ENCODE results near the gene WDR18. TPM values are rescaled to one million over a fixed set of nuclear protein-coding genes. Genes with fewer than 3 reads are reported as not detected.

The WDR18 gene
- total and polyA plus RNA-seq, 7 donors, result 14.3 to 65.8 (median 30.7) TPM

- WGBS, 2 donors, result 94% methylated on average over 17 of the region's 17 CpGs
- no peak for DNase-seq
- Histone ChIP-seq H3K4me1 (no peaks in the 10 kb centered on the region), H3K27me3 (no peaks in the 10 kb centered on the region), H3K27ac (no peak overlapping the region), H3K4me3 (no peak overlapping the region), H3K36me3 (peaks cover 6 to 69% (median 40%) of the 10 kb centered on the region in 4 donors), H3K9me3 (peaks cover 0 to 7% (median 5%) of the 10 kb centered on the region in 4 donors)
- TF ChIP-seq POLR2AphosphoS5 (IDR thresholded peaks at IDR 0.05) (no peak), POLR2A (IDR thresholded peaks at IDR 0.05) (no peak), EP300 (IDR thresholded peaks at IDR 0.05) (no peak), CTCF (IDR thresholded peaks at IDR 0.05) (no peak)
- intact Hi-C loops (cut with DNase I), result no loop called here
These were observed 17.6 kb upstream of the WDR18 start for GRCh38 chr19:966485-967088.

GRCh38 chr19:970695-971094 lies 13.4 kb upstream of the WDR18 start:
- Histone ChIP-seq H3K9me3 (peaks cover 0 to 7% (median 5%) of the 10 kb centered on the region in 4 donors), H3K27ac (no peak overlapping the region), H3K27me3 (no peaks in the 10 kb centered on the region), H3K36me3 (peaks cover 6 to 60% (median 38%) of the 10 kb centered on the region in 4 donors), H3K4me3 (no peak overlapping the region), H3K4me1 (no peaks in the 10 kb centered on the region)
- WGBS, 2 donors, result 96 to 97% methylated on average over 14 of the region's 14 CpGs
- no peak for TF ChIP-seq POLR2A (IDR thresholded peaks at IDR 0.05)
- no peak for TF ChIP-seq EP300 (IDR thresholded peaks at IDR 0.05)
- peak in 1 of 4 experiments; percentile 33 for TF ChIP-seq CTCF (IDR thresholded peaks at IDR 0.05)
- TF ChIP-seq POLR2AphosphoS5 (IDR thresholded peaks at IDR 0.05), result no peak
- intact Hi-C loops (cut with DNase I), result no loop called here
- DNase-seq, result no peak

GRCh38 chr19:971795-972194 lies 12.3 kb upstream of the WDR18 start:
- 96% methylated on average over 24 of the region's 24 CpGs for WGBS, 2 donors
- intact Hi-C loops (cut with DNase I), result no loop called here
- H3K27me3 ChIP-seq, result no peaks in the 10 kb centered on the region
- DNase-seq, result no peak
- peaks cover 6 to 51% (median 33%) of the 10 kb centered on the region in 4 donors for H3K36me3 ChIP-seq
- peaks cover 0 to 7% (median 5%) of the 10 kb centered on the region in 4 donors for H3K9me3 ChIP-seq
- TF ChIP-seq POLR2AphosphoS5 (IDR thresholded peaks at IDR 0.05), result no peak
- H3K4me1 ChIP-seq, result no peaks in the 10 kb centered on the region
- no peak overlapping the region for H3K27ac ChIP-seq
- H3K4me3 ChIP-seq, result no peak overlapping the region

- Histone ChIP-seq H3K36me3 (peaks cover 6 to 46% (median 29%) of the 10 kb centered on the region in 4 donors), H3K9me3 (peaks cover 0 to 7% (median 5%) of the 10 kb centered on the region in 4 donors), H3K4me3 (no peak overlapping the region), H3K27me3 (no peaks in the 10 kb centered on the region), H3K27ac (no peak overlapping the region), H3K4me1 (no peaks in the 10 kb centered on the region)
- intact Hi-C loops (cut with DNase I), result no loop called here
- TF ChIP-seq CTCF (IDR thresholded peaks at IDR 0.05) (no peak), POLR2AphosphoS5 (IDR thresholded peaks at IDR 0.05) (no peak)
- 96 to 98% methylated on average over 6 of the region's 6 CpGs for WGBS, 2 donors
- no peak for DNase-seq
These were observed 11.9 kb upstream of the WDR18 start for GRCh38 chr19:972281-972680.

GRCh38 chr19:973726-974563 lies 10.2 kb upstream of the WDR18 start:
- no peak for TF ChIP-seq EP300 (IDR thresholded peaks at IDR 0.05)
- no peak for TF ChIP-seq CTCF (IDR thresholded peaks at IDR 0.05)
- TF ChIP-seq POLR2A (IDR thresholded peaks at IDR 0.05), result no peak
- no peak for TF ChIP-seq POLR2AphosphoS5 (IDR thresholded peaks at IDR 0.05)
- H3K27ac ChIP-seq, result no peak overlapping the region
- no peaks in the 10 kb centered on the region for H3K4me1 ChIP-seq
- peaks cover 6 to 34% (median 21%) of the 10 kb centered on the region in 4 donors for H3K36me3 ChIP-seq
- DNase-seq, result no peak
- H3K9me3 ChIP-seq, result peaks cover 0 to 7% (median 5%) of the 10 kb centered on the region in 4 donors
- H3K4me3 ChIP-seq, result no peak overlapping the region
- 87 to 88% methylated on average over 29 of the region's 29 CpGs for WGBS, 2 donors
- no peaks in the 10 kb centered on the region for H3K27me3 ChIP-seq
- intact Hi-C loops (cut with DNase I), result no loop called here
